NK-92 (cell line): Measurements from ENCODE around the gene SAMD9.
"Not testable (repeated sequence)": the region's sequence is repeated elsewhere in the genome, so short reads cannot be mapped to it uniquely, and the experiment has no call there.

Experiments used
- DNase-seq: peaks from one replicate; lab custom pipeline; 2025; ENCODE audit not compliant: unreplicated experiment; lab: John Stamatoyannopoulos, UW

Gene SAMD9

GRCh38 chr7:93120592-93121549 is 3.1 kb upstream of the SAMD9 start:
- DNase-seq = no peak

GRCh38 chr7:93119191-93119905 is 1.6 kb upstream of the SAMD9 start:
- DNase-seq = no peak

- DNase-seq = no peak
Observed at GRCh38 chr7:93117327-93117726, 452 bp downstream of the SAMD9 start.

GRCh38 chr7:93115796-93116195 is 2.0 kb downstream of the SAMD9 start:
- DNase-seq = no peak

GRCh38 chr7:93108003-93108402 is 9.8 kb downstream of the SAMD9 start:
- no peak for DNase-seq

- DNase-seq = no peak
Observed at GRCh38 chr7:93097388-93097787, 20.4 kb downstream of the SAMD9 start.

- no peak for DNase-seq
Observed at GRCh38 chr7:93092757-93093370, 24.9 kb downstream of the SAMD9 start.

GRCh38 chr7:93073357-93073756 is 44.4 kb downstream of the SAMD9 start:
- DNase-seq = not testable (repeated sequence)

GRCh38 chr7:93062599-93062998 is 55.2 kb downstream of the SAMD9 start:
- no peak for DNase-seq

- DNase-seq = no peak
Observed at GRCh38 chr7:93060865-93061264, 56.9 kb downstream of the SAMD9 start.

- no peak for DNase-seq
Observed at GRCh38 chr7:93060025-93060424, 57.8 kb downstream of the SAMD9 start.

GRCh38 chr7:93056621-93057020 is 61.2 kb downstream of the SAMD9 start:
- not testable (repeated sequence) for DNase-seq

- DNase-seq = no peak
Observed at GRCh38 chr7:93055543-93056107, 62.2 kb downstream of the SAMD9 start.

GRCh38 chr7:93054975-93055374 is 62.8 kb downstream of the SAMD9 start:
- DNase-seq = no peak

GRCh38 chr7:93053949-93054943 is 63.5 kb downstream of the SAMD9 start:
- no peak for DNase-seq

- no peak for DNase-seq
Observed at GRCh38 chr7:93053209-93053948, 64.4 kb downstream of the SAMD9 start.

GRCh38 chr7:93051660-93052059 is 66.1 kb downstream of the SAMD9 start:
- DNase-seq = no peak
